Measurements from ENCODE around the gene RNLS.

RNLS gene

DNA sequence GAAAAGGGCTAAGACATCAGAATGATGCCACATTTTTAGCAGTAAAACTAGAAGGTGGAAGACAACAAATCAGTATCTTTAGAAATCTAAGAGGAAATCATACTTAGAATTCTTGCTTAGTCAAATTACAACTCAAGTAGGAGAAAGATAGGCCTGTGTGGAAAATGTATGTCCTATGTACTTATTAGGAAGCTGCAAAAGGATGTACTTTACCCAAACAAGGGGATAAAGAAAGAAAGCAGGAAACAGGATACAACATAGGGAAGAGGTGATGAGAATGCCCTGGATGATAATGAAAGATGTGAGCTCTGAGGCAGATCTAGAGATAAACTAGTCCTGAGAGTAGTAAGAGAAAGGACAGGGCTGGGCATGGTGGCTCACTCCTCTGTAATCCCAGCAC, 54.9 kb downstream of the RNLS start:
- no peaks in the 10 kb centered on the region for H3K27me3 ChIP-seq (ENCODE audit: control insufficient read depth, insufficient read depth, low read length)
- peaks cover 9% of the 10 kb centered on the region for H3K4me1 ChIP-seq
- no peaks in the 10 kb centered on the region for H3K9me3 ChIP-seq (ENCODE audit: control insufficient read depth, low read length)
- H3K9ac ChIP-seq, result no peak overlapping the region
- no peak overlapping the region for H3K27ac ChIP-seq
- H3K4me2 ChIP-seq (ENCODE audit: low read length), result no peak overlapping the region
- TF ChIP-seq, protein P1, sequence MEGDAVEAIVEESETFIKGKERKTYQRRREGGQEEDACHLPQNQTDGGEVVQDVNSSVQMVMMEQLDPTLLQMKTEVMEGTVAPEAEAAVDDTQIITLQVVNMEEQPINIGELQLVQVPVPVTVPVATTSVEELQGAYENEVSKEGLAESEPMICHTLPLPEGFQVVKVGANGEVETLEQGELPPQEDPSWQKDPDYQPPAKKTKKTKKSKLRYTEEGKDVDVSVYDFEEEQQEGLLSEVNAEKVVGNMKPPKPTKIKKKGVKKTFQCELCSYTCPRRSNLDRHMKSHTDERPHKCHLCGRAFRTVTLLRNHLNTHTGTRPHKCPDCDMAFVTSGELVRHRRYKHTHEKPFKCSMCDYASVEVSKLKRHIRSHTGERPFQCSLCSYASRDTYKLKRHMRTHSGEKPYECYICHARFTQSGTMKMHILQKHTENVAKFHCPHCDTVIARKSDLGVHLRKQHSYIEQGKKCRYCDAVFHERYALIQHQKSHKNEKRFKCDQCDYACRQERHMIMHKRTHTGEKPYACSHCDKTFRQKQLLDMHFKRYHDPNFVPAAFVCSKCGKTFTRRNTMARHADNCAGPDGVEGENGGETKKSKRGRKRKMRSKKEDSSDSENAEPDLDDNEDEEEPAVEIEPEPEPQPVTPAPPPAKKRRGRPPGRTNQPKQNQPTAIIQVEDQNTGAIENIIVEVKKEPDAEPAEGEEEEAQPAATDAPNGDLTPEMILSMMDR (IDR thresholded peaks at IDR 0.05), result no peak
- no peaks in the 10 kb centered on the region for H3K36me3 ChIP-seq (ENCODE audit: control insufficient read depth, insufficient read depth, low read length)
- H3K4me3 ChIP-seq (ENCODE audit: low read depth, low read length), result no peak overlapping the region
- no peak overlapping the region for H2AFZ ChIP-seq
- no peaks in the 10 kb centered on the region for H3K79me2 ChIP-seq

DNA sequence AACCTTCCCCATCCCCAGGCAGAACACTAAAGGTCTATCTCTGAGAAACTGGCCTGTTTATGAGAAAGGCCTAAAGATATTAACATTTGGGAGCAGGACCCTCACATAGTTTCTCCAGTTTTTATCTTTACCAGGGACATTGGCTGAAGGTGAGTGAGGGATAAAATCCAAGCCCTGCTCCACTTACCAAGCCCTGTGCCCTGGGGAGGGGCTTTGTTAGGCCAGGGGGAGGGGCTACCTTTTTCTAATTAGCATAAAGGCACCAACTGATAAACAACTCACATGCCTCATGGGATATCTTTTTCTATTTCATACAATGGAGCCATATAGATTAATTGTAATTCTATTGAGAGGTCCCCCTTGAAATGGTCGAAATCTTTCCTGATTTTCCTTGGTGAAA, 55.9 kb downstream of the RNLS start:
- Histone ChIP-seq H3K79me2 (no peaks in the 10 kb centered on the region), H3K36me3 (ENCODE audit: control insufficient read depth, insufficient read depth, low read length) (no peaks in the 10 kb centered on the region)

DNA sequence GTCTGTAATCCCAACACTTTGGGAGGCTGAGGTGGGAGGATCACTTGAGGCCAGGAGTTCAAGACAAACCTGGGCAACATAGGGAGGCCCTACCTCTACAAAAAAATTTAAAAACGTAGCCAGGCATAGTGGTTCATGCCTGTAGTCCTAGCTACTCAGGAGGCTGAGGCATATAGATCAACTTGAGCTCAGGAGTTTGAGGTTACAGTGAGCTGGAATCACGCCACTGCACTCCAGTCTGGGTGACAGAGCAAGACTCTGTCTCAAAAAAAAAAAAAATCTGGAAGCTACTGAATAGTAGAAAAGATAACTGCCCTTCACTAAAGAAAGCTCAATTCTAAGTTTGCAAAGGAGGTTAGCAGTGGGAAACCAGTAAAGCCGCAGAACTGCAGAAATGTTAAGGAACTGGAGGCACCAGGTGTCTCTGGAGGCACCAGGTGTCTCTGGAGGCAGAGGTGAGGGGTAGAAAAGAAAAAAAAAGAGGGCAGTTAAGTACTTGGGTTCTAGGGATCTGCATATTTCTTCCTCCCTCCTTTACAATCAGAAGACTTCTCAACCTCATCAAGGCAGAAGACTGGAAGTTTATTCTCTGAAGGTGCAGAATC, 56.5 kb downstream of the RNLS start:
- Histone ChIP-seq H3K36me3 (ENCODE audit: control insufficient read depth, insufficient read depth, low read length) (no peaks in the 10 kb centered on the region), H3K27ac (no peak overlapping the region), H3K27me3 (ENCODE audit: control insufficient read depth, insufficient read depth, low read length) (no peaks in the 10 kb centered on the region), H3K79me2 (no peaks in the 10 kb centered on the region), H3K9me3 (ENCODE audit: control insufficient read depth, low read length) (no peaks in the 10 kb centered on the region), H2AFZ (no peak overlapping the region), H3K4me2 (ENCODE audit: low read length) (no peak overlapping the region), H3K4me3 (ENCODE audit: low read depth, low read length) (no peak overlapping the region), H3K9ac (no peak overlapping the region), H3K4me1 (peaks cover 9% of the 10 kb centered on the region)
- TF ChIP-seq, protein P1 (IDR thresholded peaks at IDR 0.05), result no peak

More for the DNA sequence above, 55.9 kb downstream of the RNLS start:
- Histone ChIP-seq H3K4me3 (ENCODE audit: low read depth, low read length) (no peak overlapping the region), H3K4me1 (peaks cover 9% of the 10 kb centered on the region), H2AFZ (no peak overlapping the region), H3K27ac (no peak overlapping the region), H3K27me3 (ENCODE audit: control insufficient read depth, insufficient read depth, low read length) (no peaks in the 10 kb centered on the region), H3K9ac (no peak overlapping the region), H3K9me3 (ENCODE audit: control insufficient read depth, low read length) (no peaks in the 10 kb centered on the region), H3K4me2 (ENCODE audit: low read length) (no peak overlapping the region)
- TF ChIP-seq, protein P1 (IDR thresholded peaks at IDR 0.05), result no peak

DNA sequence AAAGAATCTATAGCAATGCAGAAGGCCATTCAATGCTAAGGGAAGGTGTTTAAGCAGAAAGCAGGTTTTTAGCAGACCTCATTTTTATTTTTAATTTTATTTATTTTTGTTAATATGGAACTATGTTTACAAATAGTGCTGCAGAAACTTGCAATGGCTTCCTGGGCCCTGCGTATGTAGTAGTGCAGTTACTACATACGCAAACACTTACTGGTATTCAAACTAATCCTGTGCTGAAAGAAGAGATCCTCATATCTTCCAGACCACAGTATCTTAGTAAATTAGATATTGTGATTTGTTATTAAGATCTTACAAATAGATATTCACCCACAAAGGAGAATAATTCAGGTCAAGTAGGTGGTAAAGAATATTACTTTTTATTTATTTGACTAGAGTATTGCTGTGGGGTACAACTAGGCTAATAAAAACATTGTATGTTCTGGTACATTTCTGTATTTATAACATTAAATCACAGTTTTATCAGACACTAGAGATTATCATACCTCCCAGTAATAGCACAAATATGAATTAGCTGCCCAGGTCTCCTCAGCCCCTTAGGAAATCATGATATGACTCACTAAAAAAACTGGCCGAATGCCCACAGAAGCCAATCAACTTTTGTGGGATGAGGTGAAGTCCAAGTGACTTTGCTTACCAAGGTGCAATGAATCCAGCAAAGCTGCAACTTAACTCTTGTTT, 57.6 kb downstream of the RNLS start:
- Histone ChIP-seq H3K79me2 (no peaks in the 10 kb centered on the region), H3K4me3 (ENCODE audit: low read depth, low read length) (no peak overlapping the region), H2AFZ (no peak overlapping the region), H3K27me3 (ENCODE audit: control insufficient read depth, insufficient read depth, low read length) (no peaks in the 10 kb centered on the region), H3K4me2 (ENCODE audit: low read length) (no peak overlapping the region), H3K9ac (no peak overlapping the region), H3K9me3 (ENCODE audit: control insufficient read depth, low read length) (no peaks in the 10 kb centered on the region), H3K36me3 (ENCODE audit: control insufficient read depth, insufficient read depth, low read length) (no peaks in the 10 kb centered on the region), H3K4me1 (peaks cover 9% of the 10 kb centered on the region), H3K27ac (no peak overlapping the region)
- TF ChIP-seq, protein P1 (IDR thresholded peaks at IDR 0.05), result no peak
